ENCODE data around the gene PARD3B.

DNA sequence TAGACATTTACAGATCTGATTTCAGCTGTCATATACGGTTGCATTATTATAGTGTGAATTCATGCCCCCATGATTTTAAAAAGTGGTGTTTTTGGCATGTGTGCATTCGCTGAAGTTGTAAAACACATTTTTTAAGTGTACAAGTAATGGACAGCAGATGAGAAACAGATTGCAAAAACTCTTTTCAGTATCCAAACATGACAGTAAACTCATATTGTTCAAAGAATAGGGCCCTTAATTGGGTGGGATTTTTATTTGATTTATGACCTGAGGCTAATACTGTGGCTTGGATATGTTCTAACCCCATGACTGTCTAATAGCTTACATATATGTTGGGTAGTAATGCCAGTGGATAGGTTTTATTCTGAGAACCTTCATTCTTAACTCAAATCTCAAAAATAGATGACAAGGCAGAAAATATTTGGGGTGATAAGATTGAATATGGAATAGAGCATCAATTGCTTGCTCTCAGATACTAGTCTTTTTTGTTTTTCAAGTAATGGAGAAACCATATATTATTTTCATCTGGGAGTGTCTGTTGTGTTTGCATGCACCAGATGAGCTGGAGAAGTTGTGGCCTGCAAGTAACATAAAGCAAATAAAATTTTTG is 118.6 kb downstream of the PARD3B start:
- TF ChIP-seq, protein P1, sequence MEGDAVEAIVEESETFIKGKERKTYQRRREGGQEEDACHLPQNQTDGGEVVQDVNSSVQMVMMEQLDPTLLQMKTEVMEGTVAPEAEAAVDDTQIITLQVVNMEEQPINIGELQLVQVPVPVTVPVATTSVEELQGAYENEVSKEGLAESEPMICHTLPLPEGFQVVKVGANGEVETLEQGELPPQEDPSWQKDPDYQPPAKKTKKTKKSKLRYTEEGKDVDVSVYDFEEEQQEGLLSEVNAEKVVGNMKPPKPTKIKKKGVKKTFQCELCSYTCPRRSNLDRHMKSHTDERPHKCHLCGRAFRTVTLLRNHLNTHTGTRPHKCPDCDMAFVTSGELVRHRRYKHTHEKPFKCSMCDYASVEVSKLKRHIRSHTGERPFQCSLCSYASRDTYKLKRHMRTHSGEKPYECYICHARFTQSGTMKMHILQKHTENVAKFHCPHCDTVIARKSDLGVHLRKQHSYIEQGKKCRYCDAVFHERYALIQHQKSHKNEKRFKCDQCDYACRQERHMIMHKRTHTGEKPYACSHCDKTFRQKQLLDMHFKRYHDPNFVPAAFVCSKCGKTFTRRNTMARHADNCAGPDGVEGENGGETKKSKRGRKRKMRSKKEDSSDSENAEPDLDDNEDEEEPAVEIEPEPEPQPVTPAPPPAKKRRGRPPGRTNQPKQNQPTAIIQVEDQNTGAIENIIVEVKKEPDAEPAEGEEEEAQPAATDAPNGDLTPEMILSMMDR (IDR thresholded peaks at IDR 0.05; ENCODE audit: control extremely low read depth in 1 of 3, insufficient read depth in 1 of 3, low read depth in 1 of 3, low read length in 3 of 3), result no peak
- no peak for TF ChIP-seq CHD2 (IDR thresholded peaks at IDR 0.05; ENCODE audit: low read length)
- no peak for TF ChIP-seq SP1 (IDR thresholded peaks at IDR 0.05; ENCODE audit: low read depth, low read length)
- TF ChIP-seq POLR2A (IDR thresholded peaks at IDR 0.05; ENCODE audit: control extremely low read depth in 1 of 2, low read depth in 2 of 2, low read length in 2 of 2), result no peak
- no peak for TF ChIP-seq TAF1 (IDR thresholded peaks at IDR 0.05; ENCODE audit: low read depth, low read length)
- no peak for TF ChIP-seq POLR2AphosphoS5 (IDR thresholded peaks at IDR 0.05; ENCODE audit: low read depth, low read length)
- TF ChIP-seq CEBPB (IDR thresholded peaks at IDR 0.05; ENCODE audit: low read depth, low read length), result no peak
- TF ChIP-seq SIRT6 (IDR thresholded peaks at IDR 0.05; ENCODE audit: low read length), result no peak
- no peak for TF ChIP-seq EZH2 (IDR thresholded peaks at IDR 0.05; ENCODE audit: low read depth, low read length, severe bottlenecking)

All from H1 (cell line).